HG02763 (cell line): ENCODE results near the gene SLC6A13.
"Not testable (repeated sequence)": the region's sequence is repeated elsewhere in the genome, so short reads cannot be mapped to it uniquely, and the experiment has no call there.

ENCODE experiments used
- ATAC-seq: cut with Tn5 transposase; IDR thresholded peaks from one replicate; pipeline ENCODE4 v1.9.1; 2021; ENCODE audit warnings: mild to moderate bottlenecking, moderate library complexity; ENCODE audit not compliant: unreplicated experiment

Gene SLC6A13

GRCh38 chr12:202081-202731 is 60.4 kb downstream of the SLC6A13 start:
- no peak for ATAC-seq

DNA sequence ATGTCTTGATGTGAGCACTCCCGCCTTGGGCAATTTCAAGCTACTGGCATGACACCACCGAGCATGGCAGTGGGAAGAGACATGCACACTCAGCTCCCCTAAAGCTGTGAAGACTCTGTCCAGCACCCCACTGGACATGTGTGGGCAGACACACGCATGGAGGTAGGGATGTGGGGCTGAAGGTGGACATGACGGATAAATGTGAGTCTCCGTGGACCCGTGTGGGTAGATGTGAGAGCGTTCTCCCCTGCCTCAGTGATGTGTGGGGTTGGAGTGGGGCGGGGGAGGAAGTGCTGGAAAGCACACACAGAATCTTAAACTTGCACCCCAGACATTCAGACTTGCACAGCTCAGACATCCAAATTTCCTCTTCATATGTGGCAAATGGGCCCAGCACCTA is 61.3 kb downstream of the SLC6A13 start:
- ATAC-seq: no peak

DNA sequence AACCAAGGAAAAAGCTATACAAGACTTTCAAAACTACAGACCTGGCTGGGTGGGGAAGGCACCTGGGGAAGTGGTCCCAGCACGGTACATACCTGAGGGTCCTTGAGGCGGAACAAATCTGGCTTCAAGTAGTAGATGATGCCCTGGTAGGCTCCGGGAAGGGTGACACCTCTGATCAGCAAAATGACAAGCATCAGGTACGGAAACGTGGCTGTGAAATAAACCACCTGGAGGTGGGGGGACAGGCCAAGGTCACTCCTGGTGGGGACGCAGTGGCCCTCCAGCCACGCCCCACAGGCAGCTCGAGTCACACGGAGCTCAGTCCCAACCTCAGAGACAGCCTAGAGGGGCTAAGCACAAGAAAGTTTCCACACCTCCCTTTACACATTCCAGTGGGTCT is 63.9 kb downstream of the SLC6A13 start:
- ATAC-seq: no peak

- ATAC-seq: no peak
Measured at GRCh38 chr12:197911-198695, 64.5 kb downstream of the SLC6A13 start.

- ATAC-seq: no peak
Measured at GRCh38 chr12:197347-197746, 65.3 kb downstream of the SLC6A13 start.

GRCh38 chr12:196436-196835 is 66.2 kb downstream of the SLC6A13 start:
- ATAC-seq: no peak

DNA sequence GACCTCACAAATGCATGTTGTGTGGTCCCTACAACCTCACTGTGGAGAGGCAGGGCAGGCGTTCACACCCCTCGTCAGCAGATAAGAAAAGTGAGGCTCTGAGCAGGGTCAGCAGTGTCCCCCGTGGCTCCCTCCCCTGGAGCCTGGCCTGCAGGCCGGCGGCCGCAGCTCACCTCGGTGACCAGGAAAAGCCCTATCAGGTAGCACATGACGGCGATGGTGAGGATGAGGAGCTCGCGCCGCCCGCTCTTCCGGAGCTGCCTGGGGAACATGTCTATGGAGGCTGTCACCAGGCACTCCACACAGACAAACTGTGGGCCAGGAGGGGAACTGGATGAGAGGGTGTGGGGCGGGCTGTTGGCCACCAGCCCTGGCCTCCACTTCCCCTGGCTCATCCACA is 66.7 kb downstream of the SLC6A13 start:
- no peak for ATAC-seq

DNA sequence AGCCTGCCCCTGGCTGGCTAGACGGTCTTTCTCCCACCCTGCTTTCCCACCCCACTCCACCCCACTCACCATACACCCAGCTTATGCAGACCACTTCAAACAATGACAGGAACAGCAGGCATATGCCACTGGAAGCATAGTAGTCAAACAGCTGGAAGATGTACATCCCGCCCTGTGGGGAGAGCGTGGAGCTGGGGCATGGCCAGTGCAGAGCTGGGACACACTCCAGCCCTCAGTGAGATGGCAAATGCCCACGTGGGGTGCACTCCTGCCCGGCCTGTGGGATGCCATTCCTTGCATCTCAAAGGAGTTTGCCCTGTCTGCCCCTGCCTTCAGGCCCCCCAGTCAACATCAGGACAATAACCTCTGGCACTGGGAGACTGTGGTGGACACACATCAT is 67.5 kb downstream of the SLC6A13 start:
- no peak for ATAC-seq

DNA sequence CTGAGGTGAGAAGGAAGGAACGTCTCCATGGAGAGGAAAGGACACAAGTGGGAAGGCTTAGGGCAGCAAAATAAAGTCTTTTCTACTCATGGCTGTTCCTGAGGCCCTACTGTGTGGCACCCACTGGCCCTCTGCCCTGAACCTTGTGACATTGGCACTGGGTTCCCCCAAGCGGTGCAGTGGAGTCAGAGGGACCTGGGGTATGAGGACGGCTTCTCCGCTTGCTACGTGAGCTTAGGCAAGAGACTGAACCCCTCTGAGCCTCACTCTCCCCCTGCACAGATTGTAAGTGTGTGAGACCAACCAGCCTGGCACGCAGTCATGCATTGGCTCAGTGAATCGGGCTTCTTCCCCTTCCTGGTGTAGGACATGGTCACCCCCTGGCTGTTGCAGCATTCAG is 68.4 kb downstream of the SLC6A13 start:
- ATAC-seq: no peak

DNA sequence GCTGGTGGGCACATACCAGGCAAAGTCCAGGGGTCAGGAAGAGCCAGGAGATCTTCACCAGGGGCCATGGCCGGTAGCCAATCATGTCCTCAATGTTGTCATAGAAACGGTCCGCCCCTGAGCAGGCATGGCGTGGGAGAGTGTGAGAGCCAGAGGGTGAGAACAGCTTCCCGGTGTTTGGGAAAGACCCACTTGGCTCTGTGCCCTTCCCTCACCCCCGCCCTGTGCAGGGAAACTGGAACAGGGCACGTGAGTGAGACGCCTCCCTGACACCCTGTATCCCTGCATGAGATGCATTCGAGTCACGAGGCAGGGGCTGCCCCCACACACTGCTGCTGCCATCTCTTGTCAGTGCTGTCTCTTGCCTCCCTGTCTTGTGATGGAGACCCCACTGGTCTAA is 69.4 kb downstream of the SLC6A13 start:
- ATAC-seq: no peak

GRCh38 chr12:191541-191940 is 71.1 kb downstream of the SLC6A13 start:
- ATAC-seq: no peak

- no peak for ATAC-seq
Measured at GRCh38 chr12:190881-191280, 71.8 kb downstream of the SLC6A13 start.

DNA sequence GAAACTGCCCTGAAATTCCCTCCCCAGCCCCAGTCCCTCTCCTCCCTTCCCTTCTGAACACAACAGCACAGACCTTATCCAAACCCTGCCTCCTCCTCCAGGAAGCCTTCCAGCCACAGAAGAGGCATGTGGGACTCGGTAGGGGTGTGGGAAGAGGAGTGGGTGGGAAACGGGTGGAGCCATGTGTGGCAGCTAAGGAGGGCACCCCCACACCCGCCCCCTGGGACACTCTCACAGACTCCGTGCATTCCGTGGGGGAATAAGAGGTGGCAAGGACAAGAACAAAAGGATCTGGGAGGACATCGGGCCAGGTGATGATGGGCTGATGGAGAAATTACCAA is 73.0 kb downstream of the SLC6A13 start:
- no peak for ATAC-seq

GRCh38 chr12:188910-189621 is 73.6 kb downstream of the SLC6A13 start:
- no peak for ATAC-seq

GRCh38 chr12:187986-188909 is 74.4 kb downstream of the SLC6A13 start:
- ATAC-seq: not testable (repeated sequence)

- no peak for ATAC-seq
Measured at GRCh38 chr12:186006-186625, 76.5 kb downstream of the SLC6A13 start.

DNA sequence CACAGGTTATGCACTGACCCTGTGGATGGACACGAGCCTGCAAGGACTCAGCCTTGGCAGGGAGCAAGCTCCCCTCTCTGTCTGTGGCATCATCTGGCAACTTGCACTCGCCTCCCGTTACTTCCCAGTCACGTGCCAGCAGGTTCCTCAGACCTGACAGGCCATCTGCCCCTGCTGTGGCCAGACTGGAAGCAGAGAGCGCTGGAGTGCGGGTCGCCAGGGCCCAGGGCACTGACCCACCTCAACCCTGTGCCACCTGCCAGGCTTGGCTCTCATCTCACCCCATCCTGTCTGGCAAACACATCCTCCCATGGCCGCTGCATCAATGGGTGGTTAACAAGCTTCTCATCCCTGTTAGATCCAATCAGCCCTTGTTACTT is 77.1 kb downstream of the SLC6A13 start:
- ATAC-seq: no peak

DNA sequence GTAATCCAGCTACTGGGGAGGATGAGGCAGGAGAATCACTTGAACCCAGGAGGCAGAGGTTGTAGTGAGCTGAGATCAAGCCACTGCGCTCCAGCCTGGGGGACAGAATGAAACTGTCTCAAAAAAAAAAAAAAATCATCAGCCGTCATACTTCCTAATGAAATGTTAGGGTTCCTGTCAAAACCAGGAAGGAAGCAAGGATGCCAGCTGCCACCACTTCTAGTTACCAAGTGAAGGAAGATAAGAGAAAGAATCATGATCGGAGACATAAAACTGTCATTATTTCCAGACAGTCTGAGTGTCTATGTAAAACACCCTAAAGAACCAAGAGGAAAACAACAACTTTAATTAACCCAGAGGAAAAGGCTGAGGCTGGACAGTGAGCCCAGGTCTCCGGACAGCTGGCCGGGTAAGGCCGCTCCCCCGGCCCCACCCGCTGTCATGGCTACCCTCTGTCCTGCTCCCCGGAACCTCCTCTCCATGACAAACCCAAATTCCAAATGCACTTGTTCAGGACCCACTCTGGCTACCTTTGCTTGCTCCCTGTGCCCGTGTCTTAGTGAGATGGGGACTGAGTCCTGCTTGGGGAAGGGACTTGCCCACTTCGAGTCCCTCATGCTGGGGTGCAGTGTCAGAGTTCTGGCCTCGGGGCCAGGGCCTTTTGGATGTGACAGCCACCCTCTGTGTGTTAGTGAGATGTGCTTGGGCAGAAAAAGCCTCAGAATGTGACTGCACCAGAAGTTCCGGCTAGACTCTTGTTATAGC is 77.6 kb downstream of the SLC6A13 start:
- no peak for ATAC-seq

DNA sequence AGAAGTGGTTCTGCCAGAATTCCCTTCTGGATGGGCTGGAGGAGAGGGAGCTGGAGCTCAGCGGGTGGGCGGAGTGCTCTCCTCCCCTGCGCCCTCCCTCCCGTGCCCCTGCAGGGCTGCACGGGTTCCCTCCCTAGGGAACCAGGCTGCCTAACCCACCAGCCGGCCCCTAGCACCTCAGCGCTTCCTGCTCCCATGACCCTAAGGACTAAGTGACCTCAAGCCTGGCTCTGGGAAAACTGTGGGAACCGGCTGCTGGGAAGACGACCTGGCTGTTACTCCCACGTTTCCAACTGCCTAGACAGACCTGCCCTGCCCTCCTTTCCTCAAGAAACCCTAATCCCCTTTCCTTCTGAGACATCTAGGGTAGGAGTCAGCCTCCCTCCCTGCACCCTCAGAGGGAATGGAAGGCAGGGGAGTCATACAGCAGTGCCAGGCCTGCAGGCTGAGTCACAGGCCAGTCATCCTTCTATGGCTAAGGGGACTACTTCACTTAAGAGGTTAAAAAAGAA is 80.2 kb downstream of the SLC6A13 start:
- no peak for ATAC-seq

DNA sequence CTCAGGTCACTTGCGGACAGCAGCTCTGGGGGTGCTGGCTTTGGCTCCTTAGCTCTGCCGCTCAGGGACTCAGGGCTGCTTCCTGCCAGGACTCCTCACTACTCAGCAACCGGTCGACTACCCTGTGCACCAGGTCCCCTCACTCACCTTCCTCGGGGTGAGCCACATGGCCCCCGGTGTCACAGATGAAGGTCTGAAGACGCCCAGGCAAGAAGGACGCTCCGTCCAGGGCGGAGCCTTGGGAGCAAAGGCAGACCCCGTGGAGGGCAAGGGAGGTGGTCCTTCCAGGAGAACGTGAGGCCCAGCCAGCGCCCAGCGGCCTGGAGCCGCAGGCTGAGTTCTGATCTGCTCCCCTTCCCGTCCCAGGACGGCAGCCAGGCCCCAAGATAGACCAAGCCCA is 80.7 kb downstream of the SLC6A13 start:
- ATAC-seq: no peak
